ACHN (cell line): Measurements from ENCODE around the gene BLID.

Experiments
- DNase-seq: peaks from one replicate; pipeline ENCODE4 v3.0.0-alpha.2; 2015
- in situ Hi-C: cut with HindIII; loops from 2 replicates; pipeline ENCODE4 v1.10.0; 2017; ENCODE audit warnings: low sequenced_read_pairs, low pct_ligation_motif_present, low pct_unique_long_range_greater_than_20kb

Gene BLID

DNA sequence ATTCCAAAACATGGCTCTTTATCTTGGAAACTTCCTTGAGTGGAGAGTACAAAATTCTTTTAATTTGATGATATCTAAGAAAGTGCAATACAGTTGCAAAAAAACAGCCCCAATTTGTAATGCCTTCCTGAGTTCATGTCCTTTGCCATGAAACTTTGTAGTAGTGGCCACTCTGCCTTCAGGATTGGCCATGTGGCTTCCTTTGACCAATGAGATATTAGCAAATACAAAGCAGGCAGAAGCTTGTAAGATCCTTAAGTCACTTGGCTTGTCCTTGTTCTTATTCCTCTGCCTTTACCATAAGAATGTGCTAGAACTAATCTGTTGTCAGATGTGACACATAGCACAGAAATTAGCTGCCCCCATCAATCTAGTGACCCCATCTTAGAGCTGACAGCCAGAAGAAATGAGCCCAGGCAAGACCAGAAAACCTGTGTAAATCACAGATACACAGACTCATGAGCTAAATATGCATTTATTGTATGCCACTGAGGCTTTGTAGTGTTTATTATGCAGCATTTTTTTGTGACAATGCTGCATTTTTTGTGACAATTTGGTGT lies 29.8 kb upstream of the BLID start:
- DNase-seq = no peak
- in situ Hi-C loops = no loop called here

- in situ Hi-C loops = no loop called here
- no peak for DNase-seq
These were observed 28.7 kb upstream of the BLID start for GRCh38 chr11:122144752-122145151.

GRCh38 chr11:122141725-122142124 lies 25.7 kb upstream of the BLID start:
- in situ Hi-C loops = no loop called here
- DNase-seq = no peak

- no peak for DNase-seq
- in situ Hi-C loops = no loop called here
These were observed 24.5 kb upstream of the BLID start for GRCh38 chr11:122140500-122140899.

DNA sequence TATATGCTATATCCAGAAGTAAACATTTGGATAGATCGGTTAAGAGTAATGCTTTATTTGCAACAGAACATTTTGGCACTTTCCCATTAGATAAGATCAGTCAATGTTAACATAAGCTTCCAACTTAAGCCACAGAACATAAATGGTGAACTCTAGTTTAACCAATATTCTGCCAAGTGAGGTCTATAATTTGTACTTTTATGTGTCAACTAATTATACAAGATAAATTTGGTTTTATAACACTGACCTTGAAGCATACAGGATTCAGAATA lies 23.5 kb upstream of the BLID start:
- no peak for DNase-seq
- in situ Hi-C loops = no loop called here

- in situ Hi-C loops = no loop called here
- DNase-seq = no peak
These were observed 23.0 kb upstream of the BLID start for GRCh38 chr11:122138744-122139594.

DNA sequence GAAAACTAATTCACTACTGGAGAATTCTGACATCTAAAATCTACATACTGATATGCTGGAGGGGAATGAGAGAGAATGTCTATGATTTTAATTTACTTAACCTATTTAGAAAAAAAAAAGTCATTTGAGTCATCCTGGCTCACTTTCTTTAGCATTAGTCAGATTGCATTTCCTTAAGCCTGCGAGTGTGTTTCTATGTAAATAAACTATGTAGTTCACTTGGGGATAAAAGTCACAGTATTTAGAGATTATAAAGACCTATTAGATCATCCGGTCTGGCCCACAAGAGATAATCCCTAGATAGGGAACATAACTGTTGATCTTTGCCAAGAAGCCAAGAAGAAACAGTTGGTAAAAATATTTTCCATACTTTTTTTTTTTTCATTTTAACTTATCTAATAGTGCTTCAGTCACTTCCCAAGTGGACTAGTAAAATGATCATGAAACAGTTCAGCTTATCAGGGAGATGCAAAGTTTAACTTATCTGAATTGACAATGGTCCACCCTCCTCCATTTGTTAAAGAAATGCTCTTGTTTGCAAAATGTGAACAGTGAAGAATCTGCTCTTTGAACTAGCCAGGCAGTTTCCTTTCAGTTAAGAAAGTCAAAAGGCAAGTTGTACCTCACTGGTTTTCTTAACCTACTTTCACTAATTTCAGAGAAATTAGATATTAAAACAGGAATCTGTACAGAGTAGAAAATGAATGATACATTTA lies 21.2 kb upstream of the BLID start:
- in situ Hi-C loops = no loop called here
- DNase-seq = no peak

- in situ Hi-C loops = no loop called here
- no peak for DNase-seq
These were observed 15.1 kb upstream of the BLID start for GRCh38 chr11:122131126-122131525.

DNA sequence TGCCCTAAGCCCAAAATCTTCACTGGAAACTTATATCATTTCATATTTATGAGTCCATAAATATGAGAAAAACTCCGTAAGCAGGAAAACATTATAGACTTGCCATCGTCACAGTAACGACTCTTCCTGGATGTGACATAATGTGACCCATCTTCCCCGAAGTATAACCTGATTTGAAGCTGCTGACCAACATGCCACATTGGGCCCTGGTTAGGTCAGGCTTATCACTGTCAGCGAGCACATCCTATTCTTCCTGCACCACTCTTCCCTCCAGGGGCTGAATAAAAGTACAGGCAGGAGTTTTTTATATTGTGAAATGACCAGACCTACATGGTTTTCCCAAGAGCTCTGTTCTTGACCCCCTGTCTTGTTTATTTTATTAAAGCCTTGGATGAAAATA lies 12.1 kb upstream of the BLID start:
- in situ Hi-C loops = no loop called here
- DNase-seq = no peak

- DNase-seq = no peak
- in situ Hi-C loops = no loop called here
These were observed 11.0 kb upstream of the BLID start for GRCh38 chr11:122127020-122127419.

GRCh38 chr11:122126024-122126688 lies 10.1 kb upstream of the BLID start:
- in situ Hi-C loops = no loop called here
- no peak for DNase-seq

- DNase-seq = no peak
- in situ Hi-C loops = no loop called here
These were observed 7.4 kb upstream of the BLID start for GRCh38 chr11:122123263-122123929.

DNA sequence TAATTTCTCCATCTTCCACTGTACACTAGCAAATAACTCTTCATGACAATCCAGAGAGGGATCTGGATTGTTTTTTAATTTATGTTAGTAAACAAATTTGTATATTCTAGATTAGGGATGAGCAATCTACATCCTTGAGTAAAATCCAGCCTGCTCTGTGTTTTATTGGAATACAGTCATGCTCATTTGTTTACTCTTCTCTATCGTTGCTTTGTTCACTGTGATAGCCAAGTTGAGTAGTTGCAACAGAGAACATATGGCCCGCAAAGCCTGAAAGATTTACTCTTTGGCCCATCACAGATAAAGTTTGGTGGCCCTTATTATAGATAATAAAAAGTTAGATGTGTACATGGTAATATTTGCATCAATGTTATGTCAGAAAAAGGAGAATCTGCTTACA lies 6.2 kb upstream of the BLID start:
- in situ Hi-C loops = no loop called here
- no peak for DNase-seq

DNA sequence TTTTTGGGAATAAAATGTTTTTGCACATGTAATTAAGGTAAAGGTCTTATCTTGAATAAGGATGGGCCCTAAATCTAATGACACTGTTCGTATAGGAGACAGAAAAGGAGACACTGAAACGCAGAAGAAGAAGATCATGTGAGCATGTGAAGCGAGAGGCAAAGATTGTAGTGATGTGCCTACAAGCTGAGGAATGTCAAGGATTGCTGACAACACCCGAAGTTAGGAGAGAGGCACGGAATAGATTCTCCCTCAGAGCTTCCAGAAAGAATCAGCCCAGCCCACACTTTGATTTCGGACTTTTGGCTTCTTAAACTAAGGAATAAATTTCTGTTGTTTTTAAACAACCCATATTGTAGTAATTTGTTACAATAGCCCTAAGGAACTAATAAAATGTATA lies 4.1 kb upstream of the BLID start:
- DNase-seq = no peak
- in situ Hi-C loops = no loop called here

- no peak for DNase-seq
- in situ Hi-C loops = no loop called here
These were observed 576 bp upstream of the BLID start for GRCh38 chr11:122116591-122116990.

DNA sequence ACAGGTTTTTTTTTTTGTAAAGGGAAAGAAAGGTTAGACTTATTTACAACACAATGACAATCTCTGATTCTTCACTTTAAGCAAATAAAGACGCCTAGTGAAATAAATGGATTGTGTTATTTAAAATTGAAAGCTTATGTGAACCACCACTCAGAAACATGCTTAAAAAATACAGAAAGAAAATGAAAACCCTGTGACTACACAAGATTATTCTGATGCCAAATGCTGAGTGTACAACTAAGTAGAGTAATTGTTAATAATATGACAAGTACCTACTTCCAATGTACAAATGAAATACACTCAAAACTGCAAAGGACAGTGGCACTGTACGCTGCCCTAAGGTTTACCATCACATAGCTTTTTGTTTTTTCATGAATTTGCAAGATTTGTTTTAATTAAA lies 1.0 kb downstream of the BLID start:
- DNase-seq = no peak
- in situ Hi-C loops = no loop called here

GRCh38 chr11:122113836-122114825 lies 1.9 kb downstream of the BLID start:
- DNase-seq = no peak
- in situ Hi-C loops = no loop called here
